ENCODE measurements around the gene MROH9.

The MROH9 gene

DNA sequence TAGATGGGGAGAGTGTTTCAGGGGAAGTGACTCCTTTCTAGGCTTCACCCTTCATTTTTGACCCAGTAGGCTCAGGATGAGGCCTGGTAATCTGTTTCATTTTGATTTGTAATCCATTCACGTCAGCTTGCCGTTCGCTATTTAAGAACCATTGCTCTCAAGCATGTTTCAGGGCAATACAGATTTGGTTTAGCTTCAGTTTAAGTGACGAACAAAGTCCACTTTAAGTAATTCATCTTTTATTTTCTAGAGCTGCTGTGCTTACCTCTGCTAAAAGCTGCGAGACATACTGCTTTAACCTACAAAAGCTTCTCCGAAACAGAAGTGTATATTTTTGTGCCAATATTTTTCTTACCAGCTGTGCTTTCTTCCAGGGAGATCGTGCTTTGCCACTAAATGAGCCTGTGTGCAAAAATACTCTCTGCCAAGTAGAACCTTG is 146.4 kb downstream of the MROH9 start:
- DNase-seq (ENCODE audit: low read depth), result no peak

DNA sequence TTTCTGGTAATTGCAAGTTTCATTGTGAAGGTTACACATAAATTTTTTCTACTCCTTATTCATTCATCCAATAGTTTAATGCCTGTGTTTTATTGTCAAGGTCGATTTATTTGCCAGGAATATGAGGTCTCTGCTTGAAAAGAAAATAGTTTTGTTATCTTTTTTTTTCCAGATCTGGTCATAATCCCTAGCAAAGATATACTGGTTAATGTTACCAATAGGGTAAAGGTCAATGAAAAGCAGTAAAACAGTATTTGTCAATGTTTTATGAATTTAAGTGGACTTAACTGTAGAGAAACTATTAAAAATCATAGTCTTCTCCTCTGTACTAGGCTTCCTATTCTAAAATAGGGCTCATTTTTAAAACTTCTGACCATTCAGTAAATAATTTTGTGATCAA is 147.3 kb downstream of the MROH9 start:
- DNase-seq (ENCODE audit: low read depth), result no peak

DNA sequence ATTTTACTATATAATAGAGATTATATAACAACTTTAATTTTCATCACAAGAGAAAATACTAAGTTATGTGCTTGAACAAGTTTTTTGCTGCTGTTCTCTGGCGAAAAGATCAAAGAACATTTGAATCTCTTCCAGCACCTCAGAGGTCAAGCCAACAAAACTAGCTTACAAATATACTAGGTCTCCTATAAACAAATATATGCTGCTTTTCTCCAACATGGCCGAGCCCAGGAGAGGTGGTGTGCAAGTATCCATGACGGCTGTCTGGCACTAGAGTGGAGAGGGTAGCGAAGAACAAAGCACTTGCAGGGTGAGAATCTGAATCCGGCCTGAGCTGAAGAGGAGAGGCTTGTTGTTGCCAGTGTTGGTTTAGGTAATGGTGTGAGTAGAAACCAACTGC is 147.9 kb downstream of the MROH9 start:
- no peak for DNase-seq (ENCODE audit: low read depth)

DNA sequence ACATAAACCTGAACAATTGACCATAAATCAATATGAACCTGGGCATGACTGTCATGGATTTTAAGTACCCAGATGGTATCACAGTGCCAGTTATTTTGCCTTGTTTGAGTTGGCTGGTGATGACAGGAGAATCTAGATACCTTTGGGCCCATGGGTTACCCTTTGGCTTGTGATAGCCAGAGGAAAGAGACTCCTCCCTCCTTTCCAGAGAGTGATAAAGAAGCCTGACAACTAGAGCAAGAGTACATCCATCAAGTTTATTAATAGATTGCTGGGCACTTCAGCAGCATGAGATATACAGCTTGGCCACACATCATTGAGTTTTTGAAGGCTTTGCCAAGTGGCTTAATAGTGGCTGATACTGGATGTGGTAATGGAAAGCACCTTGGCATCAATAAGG is 148.8 kb downstream of the MROH9 start:
- DNase-seq (ENCODE audit: low read depth), result no peak

DNA sequence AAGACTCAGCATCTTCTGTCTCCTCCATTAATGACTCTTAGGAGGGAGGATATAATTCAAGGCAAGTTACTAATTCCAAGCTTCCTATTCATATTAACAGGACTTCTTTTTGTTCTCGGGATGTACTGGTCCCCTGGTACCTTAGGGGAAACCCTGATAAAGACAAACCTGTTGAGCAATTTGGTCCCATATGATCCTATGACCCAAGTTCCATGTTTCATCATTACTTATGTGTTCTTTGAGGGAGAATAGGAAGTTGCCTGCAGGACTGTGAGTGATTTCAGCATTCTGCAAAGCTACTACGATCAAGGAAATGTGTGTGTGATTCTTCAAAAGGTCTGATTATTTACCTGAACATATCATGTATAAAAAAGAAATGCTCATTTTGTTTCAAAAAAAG is 149.5 kb downstream of the MROH9 start:
- DNase-seq (ENCODE audit: low read depth), result no peak

DNA sequence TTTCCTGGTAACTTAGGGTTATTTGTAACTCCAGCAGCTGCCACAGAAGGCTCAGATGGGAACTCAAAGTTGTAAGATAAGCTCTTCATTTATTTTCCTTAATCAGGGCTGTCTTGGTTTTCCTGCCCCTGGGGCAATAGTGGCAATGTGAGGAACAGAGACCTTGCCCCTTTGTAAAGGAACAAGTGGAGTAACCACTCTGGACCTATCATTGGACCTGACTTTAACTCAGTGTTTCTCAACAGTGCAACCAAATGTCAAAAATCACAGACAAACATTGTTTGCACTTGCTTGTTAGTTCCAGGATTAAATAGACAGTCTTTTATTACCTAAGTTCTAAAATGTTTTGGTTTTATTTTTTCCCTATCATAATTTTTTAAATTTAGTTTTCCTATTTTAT is 152.6 kb downstream of the MROH9 start:
- DNase-seq (ENCODE audit: low read depth), result no peak

DNA sequence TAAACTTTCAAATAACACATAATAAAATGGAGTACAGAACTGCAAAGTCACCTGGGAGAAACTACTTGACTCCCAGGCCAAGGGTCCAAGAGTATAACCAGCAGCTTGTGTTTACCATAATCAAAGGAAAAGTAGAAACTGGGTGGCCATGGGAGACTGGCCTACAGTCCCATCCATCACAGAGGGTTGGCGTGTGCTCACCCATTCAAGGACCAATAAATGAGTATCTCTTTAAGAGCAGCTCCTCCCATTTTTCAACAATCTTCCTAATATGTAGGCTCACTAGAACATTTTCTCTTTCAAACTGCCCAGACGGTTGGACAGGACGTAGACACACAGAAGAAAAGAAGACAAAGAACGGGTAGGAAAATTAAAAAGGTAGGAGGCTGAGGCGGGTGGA is 155.3 kb downstream of the MROH9 start, which contains the start of gene FMO3:
Gene FMO3, plus strand, starts transcription at position 302 of the 400 bp plus-strand sequence. CDS start 1,754 bp downstream, outside the sequence.
- no peak for DNase-seq (ENCODE audit: low read depth)

DNA sequence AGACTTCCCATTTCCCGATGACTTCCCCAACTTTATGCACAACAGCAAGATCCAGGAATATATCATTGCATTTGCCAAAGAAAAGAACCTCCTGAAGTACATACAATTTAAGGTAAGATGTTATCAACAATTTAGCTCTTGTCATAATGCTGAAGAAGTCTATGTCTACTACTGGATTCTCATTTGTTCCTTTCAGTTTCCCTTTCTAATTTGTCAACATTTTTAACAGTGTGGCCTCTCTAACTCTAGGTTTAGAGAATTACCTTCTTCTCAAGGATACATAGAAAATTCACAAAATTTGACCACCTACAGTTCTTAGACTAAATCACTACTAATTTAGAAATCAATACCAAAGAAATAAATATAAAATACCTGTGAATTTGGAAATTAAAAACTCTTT is 168.5 kb downstream of the MROH9 start:
- no peak for DNase-seq (ENCODE audit: low read depth)

DNA sequence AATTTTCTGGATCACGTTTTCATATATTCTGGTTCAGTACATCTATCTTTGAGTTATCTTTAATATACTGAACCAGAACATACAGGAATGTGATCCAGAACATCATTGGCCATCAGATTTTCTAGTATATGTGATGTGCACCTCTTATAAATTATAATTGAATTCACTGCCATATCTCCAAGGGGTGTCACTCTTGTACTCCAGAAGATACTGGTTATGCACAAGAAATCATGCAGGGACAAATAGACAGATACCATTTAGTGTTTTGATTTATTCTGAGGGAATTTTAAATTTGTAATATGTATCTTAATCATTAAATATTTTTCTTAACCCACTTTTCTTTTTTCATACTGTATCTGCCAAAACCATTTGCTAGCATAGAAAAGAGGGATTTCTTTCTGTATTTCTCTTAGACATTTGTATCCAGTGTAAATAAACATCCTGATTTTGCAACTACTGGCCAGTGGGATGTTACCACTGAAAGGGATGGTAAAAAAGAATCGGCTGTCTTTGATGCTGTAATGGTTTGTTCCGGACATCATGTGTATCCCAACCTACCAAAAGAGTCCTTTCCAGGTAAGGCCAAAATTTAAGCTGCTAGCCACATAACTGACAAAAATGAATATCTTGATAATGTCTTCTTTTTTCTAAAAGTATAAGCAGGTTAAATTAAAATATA is 172.1 kb downstream of the MROH9 start:
- no peak for DNase-seq (ENCODE audit: low read depth)

DNA sequence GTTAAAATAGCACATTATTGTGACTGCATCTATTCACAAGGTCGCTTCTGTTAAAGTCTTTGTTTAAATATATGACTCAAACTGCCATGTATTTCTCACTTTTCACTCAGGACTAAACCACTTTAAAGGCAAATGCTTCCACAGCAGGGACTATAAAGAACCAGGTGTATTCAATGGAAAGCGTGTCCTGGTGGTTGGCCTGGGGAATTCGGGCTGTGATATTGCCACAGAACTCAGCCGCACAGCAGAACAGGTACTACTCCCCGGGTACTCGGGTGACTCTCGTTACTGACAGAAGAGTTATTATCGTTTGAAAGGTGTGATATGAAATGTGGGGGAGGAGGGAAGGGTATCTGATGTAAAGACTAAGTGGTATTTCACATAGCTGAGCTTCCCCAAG is 172.6 kb downstream of the MROH9 start:
- DNase-seq (ENCODE audit: low read depth), result no peak

DNA sequence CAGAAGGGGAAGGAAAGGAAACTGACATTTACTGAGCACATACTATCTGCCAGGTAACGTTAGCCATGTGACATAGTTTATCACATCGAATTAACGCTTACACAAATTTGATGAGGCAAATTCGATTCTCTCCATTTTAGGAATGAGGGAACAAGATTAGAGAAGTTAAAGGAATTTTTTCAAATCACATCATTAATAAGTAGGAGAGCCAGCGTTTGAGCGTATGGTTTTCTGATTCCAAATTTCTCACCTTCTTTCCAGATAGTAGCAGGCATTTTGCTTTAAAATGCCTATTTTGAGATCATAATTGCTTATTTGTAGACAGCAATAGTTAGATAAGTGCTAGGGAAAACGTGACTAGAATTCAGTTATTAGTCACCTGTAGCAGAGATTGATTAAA is 174.6 kb downstream of the MROH9 start:
- no peak for DNase-seq (ENCODE audit: low read depth)

DNA sequence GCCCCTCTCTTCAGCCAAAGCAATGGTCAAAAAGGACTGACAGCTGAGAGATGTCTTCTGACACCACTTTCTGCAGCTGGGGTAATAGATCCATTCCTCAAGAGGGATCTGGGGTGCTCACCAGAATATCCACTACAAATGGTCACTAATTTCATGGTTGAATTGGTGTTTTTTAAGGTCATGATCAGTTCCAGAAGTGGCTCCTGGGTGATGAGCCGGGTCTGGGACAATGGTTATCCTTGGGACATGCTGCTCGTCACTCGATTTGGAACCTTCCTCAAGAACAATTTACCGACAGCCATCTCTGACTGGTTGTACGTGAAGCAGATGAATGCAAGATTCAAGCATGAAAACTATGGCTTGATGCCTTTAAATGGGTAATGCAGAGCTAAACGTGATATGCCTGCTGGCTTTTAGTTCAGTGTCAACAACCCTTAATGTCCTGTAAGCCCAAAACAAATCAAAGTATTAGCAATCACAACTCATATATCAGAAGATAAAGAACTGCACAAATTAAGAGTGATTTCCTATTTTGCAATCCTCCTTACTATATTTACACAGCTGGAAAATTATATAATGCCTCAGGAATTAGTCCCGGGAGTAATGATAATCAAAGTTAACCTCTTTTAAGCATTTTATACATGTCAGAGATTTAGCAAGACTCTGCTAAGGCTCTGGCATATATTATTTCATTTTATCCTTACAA is 175.4 kb downstream of the MROH9 start:
- peak; percentile 76 for DNase-seq (ENCODE audit: low read depth)

DNA sequence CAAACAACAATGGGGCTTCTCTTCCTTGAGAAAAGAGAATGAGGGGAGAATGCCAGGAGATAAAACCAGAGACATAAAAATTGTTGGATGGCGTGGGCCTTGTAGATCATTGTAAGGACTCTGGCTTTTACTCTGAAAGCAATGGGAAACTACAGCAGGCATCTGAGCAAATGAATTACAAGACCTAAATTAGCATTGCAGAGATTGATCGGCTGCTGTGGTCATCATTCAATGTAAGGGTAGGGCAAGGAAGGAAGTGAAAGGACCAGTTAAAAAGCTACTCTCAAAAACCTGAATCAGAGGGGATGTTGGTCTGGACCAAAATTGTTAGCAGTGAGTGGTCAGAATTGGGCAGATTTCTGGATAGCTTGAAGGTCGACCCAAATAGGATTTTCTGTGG is 176.8 kb downstream of the MROH9 start:
- DNase-seq (ENCODE audit: low read depth), result no peak

DNA sequence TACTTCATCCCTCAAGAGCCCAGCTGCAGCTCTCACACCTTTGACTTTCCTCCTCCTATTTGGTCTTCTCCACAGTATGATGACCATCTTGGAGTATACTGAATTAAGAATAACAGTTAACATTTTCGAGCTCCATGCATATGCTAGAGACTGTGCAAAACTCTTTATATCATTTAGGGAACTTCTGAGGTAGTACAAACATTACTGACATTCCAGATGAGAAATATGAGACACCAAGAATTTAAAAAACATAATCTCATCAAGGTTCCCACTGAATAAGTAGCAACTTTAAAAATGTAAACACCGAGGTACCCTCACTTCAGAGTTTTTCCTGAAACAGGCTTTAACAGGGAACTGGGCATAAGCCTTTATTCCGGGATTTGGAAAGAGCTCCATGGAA is 178.0 kb downstream of the MROH9 start:
- peak; percentile 61 for DNase-seq (ENCODE audit: low read depth)

All from EH (cell line).